RWPE2 (cell line): ENCODE results near the gene NTMT2.

Source experiments
- ATAC-seq: fragments of 200-7000 bp; cut with Tn5 transposase; 3 replicates; pipeline ENCODE4 v1.9.1; 2021; ENCODE audit warnings: low read depth
- DNase-seq: peaks from one replicate; pipeline ENCODE4 v3.0.0-alpha.2; 2020; ENCODE audit warnings: low spot score
- H3K27ac ChIP-seq: fragments of 450-650 bp; 2 replicates; pipeline ENCODE4 v1.5.1; 2017; ENCODE audit warnings: mild to moderate bottlenecking; ENCODE audit not compliant: poor library complexity, severe bottlenecking
- H3K27me3 ChIP-seq: fragments of 250-450 bp; sonication (Bioruptor Pico); 2 replicates; pipeline ENCODE4 v1.5.1; 2021; ENCODE audit warnings: mild to moderate bottlenecking, moderate library complexity; ENCODE audit not compliant: insufficient read depth, poor library complexity, severe bottlenecking
- H3K36me3 ChIP-seq: fragments of 250-450 bp; sonication (Bioruptor Pico); 2 replicates; pipeline ENCODE4 v1.5.1; 2020; ENCODE audit warnings: low read depth, mild to moderate bottlenecking, moderate library complexity
- H3K4me1 ChIP-seq: fragments of 250-450 bp; sonication (Bioruptor Pico); 2 replicates; pipeline ENCODE4 v1.5.1; 2021; ENCODE audit warnings: mild to moderate bottlenecking, moderate library complexity; ENCODE audit not compliant: insufficient read depth, poor library complexity, severe bottlenecking
- H3K4me3 ChIP-seq: fragments of 250-450 bp; sonication (Bioruptor Pico); 2 replicates; pipeline ENCODE4 v1.5.1; 2021; ENCODE audit warnings: mild to moderate bottlenecking, moderate library complexity; ENCODE audit not compliant: severe bottlenecking
- H3K9me3 ChIP-seq: fragments of 250-450 bp; sonication (Bioruptor Pico); 2 replicates; pipeline ENCODE4 v1.5.1; 2021; ENCODE audit warnings: mild to moderate bottlenecking, moderate library complexity; ENCODE audit not compliant: severe bottlenecking
- TF ChIP-seq, protein P1 (sequence below): fragments of 450-650 bp; IDR thresholded peaks from one replicate; pipeline ENCODE4 v1.5.1; 2017; ENCODE audit warnings: mild to moderate bottlenecking, moderate library complexity; ENCODE audit not compliant: poor library complexity, severe bottlenecking

Gene NTMT2

DNA sequence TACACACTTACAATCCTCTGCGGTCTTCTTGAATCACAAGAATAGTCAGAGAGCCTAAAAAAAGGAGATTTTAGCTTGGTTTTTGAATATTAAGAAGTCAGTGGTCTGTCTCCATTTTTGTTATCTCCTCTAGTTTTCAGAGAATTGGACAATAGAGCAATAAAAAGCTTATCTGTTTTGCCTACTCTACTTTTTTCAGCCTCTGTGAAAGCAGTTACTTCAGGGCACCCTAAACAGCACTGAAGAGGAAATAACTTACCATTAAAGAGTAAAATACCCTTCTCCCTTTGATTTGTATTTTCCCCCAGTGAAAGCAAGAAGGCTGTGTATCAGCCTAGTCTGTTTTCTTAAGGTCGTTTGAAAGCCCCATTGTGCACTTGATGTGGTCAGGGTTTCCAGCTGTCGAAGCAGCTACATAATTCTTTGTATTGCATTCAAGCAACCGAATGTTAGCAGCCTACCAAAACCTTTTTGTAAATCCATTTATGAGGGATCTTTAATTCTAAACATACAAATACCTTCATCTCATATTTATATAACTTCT, 1.0 kb downstream of the NTMT2 start:
- TF ChIP-seq, protein P1, sequence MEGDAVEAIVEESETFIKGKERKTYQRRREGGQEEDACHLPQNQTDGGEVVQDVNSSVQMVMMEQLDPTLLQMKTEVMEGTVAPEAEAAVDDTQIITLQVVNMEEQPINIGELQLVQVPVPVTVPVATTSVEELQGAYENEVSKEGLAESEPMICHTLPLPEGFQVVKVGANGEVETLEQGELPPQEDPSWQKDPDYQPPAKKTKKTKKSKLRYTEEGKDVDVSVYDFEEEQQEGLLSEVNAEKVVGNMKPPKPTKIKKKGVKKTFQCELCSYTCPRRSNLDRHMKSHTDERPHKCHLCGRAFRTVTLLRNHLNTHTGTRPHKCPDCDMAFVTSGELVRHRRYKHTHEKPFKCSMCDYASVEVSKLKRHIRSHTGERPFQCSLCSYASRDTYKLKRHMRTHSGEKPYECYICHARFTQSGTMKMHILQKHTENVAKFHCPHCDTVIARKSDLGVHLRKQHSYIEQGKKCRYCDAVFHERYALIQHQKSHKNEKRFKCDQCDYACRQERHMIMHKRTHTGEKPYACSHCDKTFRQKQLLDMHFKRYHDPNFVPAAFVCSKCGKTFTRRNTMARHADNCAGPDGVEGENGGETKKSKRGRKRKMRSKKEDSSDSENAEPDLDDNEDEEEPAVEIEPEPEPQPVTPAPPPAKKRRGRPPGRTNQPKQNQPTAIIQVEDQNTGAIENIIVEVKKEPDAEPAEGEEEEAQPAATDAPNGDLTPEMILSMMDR, result no peak
- no peaks in the 10 kb centered on the region for H3K27me3 ChIP-seq
- ATAC-seq (no peak), DNase-seq (no peak)
- H3K27ac ChIP-seq, result no peak overlapping the region
- no peaks in the 10 kb centered on the region for H3K36me3 ChIP-seq
- no peaks in the 10 kb centered on the region for H3K9me3 ChIP-seq
- H3K4me1 ChIP-seq, result no peaks in the 10 kb centered on the region
- H3K4me3 ChIP-seq, result no peak overlapping the region

DNA sequence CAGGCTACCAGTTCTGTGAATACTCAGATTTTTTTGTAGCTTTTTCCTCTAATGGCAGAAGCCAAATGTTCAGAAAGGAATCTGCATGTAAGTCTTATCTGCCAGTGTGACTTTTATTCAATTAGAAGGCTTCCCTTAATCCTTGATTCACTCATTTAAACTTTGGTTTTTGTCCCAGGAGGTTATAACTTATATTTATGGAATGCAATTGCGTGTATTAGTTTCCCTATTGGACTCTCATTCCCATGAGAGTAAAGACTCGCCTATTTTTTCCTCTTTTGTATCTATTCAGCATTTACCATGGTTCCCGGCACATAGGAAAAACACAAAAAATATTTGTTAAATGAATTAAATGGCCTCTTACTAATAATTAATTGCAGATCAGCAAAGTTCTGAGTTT, 3.5 kb downstream of the NTMT2 start:
- Histone ChIP-seq H3K9me3 (no peaks in the 10 kb centered on the region), H3K27me3 (no peaks in the 10 kb centered on the region), H3K4me3 (no peak overlapping the region), H3K4me1 (no peaks in the 10 kb centered on the region), H3K27ac (no peak overlapping the region), H3K36me3 (no peaks in the 10 kb centered on the region)
- TF ChIP-seq, protein P1, result no peak
- no peak for DNase-seq
- no peak for ATAC-seq

DNA sequence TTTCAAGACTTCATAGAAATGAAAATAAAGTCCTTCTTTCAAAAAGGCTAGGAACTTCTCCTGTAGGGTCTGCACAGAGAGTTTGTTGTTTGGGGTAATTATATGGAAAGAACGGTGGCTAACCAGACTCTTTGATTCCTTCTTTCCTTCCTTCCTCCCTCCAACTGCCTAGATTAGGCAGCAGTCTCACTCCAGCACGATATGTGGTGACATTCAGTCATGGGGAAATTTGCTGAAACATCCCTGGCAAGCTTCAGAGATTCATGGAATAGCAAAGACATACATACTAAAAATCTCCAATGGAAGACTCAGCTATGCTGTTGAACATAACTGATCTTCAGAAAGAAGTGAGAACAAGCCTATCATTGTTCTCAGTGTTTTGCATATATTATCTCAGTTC, 4.3 kb downstream of the NTMT2 start:
- no peaks in the 10 kb centered on the region for H3K27me3 ChIP-seq
- H3K27ac ChIP-seq, result no peak overlapping the region
- H3K4me1 ChIP-seq, result no peaks in the 10 kb centered on the region
- ATAC-seq (no peak), DNase-seq (no peak)
- H3K9me3 ChIP-seq, result no peaks in the 10 kb centered on the region
- no peaks in the 10 kb centered on the region for H3K36me3 ChIP-seq
- TF ChIP-seq, protein P1, result no peak
- no peak overlapping the region for H3K4me3 ChIP-seq

DNA sequence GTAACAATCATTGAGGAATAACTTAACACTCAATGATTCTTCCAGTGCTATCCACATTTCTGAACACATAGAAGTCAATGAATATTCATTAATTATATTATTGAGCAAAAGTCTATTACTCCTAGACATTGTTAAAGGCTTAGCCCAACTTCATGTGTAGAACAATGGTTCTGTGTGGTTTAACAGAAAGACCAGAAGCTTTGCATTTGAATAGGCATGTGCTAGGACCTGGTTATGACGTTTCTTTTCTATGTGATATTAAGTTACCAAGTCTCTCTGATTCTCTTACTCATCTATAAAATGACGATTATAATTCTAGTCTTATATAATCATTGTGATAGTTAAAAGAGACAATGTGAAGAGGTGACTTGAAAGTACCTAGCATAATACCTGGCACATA, 5.2 kb downstream of the NTMT2 start:
- Histone ChIP-seq H3K27ac (no peak overlapping the region), H3K4me3 (no peak overlapping the region), H3K27me3 (no peaks in the 10 kb centered on the region), H3K9me3 (no peaks in the 10 kb centered on the region), H3K36me3 (no peaks in the 10 kb centered on the region), H3K4me1 (no peaks in the 10 kb centered on the region)
- DNase-seq (no peak), ATAC-seq (no peak)
- TF ChIP-seq, protein P1, result no peak

DNA sequence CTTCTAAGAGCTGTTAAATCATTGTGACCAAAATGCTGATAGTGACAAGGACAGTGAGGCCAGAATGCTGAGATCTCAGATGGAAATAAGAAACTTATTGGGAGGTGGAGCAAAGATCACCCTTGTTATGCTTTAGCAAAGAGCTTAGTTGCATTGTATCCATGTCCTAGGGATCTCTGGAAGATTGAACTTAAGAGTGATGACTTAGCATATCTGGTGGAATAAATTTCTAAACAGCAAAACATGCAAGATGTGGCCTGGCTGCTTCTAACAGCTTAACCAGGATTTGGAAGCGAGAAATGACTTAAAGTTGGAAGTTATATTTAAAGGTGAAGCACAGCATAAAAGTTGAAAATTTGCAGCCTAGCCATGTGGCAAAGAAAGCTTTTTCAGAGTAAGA, 7.7 kb downstream of the NTMT2 start:
- no peak overlapping the region for H3K4me3 ChIP-seq
- H3K27me3 ChIP-seq, result no peaks in the 10 kb centered on the region
- no peaks in the 10 kb centered on the region for H3K4me1 ChIP-seq
- no peak for ATAC-seq
- TF ChIP-seq, protein P1, result no peak
- no peak overlapping the region for H3K27ac ChIP-seq
- no peak for DNase-seq
- H3K36me3 ChIP-seq, result no peaks in the 10 kb centered on the region
- H3K9me3 ChIP-seq, result no peaks in the 10 kb centered on the region
